ENCODE measurements around the gene RSPH3.
"Not testable (repeated sequence)": the region's sequence is repeated elsewhere in the genome, so short reads cannot be mapped to it uniquely, and the experiment has no call there.

The RSPH3 gene

GRCh38 chr6:159037756-159038290 lies 37.8 kb upstream of the RSPH3 start:
- Mint-ChIP-seq H3K9me3 (no peaks in the 10 kb centered on the region), H3K27ac (peak overlapping the region; percentile 98)
- no peak for ATAC-seq

GRCh38 chr6:159036673-159037072 lies 36.7 kb upstream of the RSPH3 start:
- Mint-ChIP-seq H3K27ac (peak overlapping the region; percentile 98), H3K4me3 (peak overlapping the region; percentile 84), H3K9me3 (no peaks in the 10 kb centered on the region), H3K4me1 (peaks cover 60% of the 10 kb centered on the region), H3K36me3 (peaks cover 77% of the 10 kb centered on the region)
- ATAC-seq (peak; percentile 39), DNase-seq (ENCODE audit: low spot score in 2 of 2) (peak in 1 of 2 donors; percentile 58)

More at GRCh38 chr6:159037756-159038290, 37.8 kb upstream of the RSPH3 start:
- peaks cover 69% of the 10 kb centered on the region for H3K4me1 Mint-ChIP-seq
- no peak for DNase-seq (ENCODE audit: low spot score in 2 of 2)
- H3K4me3 Mint-ChIP-seq = peak overlapping the region; percentile 84
- peaks cover 89% of the 10 kb centered on the region for H3K36me3 Mint-ChIP-seq

GRCh38 chr6:159035891-159036290 lies 35.9 kb upstream of the RSPH3 start:
- no peak overlapping the region for H3K27ac Mint-ChIP-seq
- no peaks in the 10 kb centered on the region for H3K9me3 Mint-ChIP-seq
- peaks cover 70% of the 10 kb centered on the region for H3K36me3 Mint-ChIP-seq
- peak in 1 of 2 donors; percentile 49 for DNase-seq (ENCODE audit: low spot score in 2 of 2)
- no peak for ATAC-seq
- H3K4me1 Mint-ChIP-seq = peaks cover 52% of the 10 kb centered on the region
- peak overlapping the region; percentile 84 for H3K4me3 Mint-ChIP-seq

DNA sequence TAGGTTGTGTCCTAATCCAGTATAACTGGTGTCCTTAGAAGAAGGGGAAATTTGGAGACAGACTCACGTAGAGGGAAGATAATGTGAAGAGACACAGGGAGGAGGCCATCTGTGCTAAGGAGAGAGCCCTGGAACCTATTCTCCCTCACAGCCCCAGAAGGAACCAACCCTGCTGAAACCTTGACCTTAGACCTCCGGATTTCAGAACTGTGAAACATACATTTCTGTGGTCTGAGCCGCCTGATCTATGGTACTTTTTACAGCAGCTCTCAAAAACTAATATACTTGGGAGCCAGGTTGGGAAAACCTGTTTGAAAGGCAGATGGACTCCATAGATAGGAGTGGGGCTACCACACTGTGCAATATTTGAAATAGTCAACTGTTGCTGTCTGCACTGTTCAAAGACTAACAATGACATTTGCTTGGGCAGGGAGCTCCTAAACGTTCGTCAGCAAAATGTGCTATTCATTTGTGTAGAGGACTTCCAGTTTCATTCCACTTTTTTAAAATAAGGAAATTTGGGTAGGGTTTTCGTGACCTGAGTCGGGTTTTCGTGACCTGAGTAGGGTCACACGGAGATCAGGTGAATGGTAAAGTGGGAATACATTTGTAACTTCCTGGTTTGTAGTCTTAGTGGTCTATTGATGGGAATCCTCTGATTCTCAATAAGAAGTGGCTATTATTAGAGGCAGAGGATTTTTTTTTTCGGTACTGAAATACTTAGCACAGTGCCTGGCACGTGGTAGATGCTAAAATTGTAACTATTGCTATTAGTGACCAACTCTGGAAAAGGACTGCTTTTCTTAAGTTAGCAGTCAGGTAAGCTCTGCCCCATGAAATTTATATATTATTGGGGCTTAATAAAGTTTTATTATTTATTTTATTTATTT lies 33.4 kb upstream of the RSPH3 start:
- H3K27ac Mint-ChIP-seq = no peak overlapping the region
- ATAC-seq (peak; percentile 45), DNase-seq (ENCODE audit: low spot score in 2 of 2) (no peak)
- H3K36me3 Mint-ChIP-seq = peaks cover 45% of the 10 kb centered on the region
- H3K9me3 Mint-ChIP-seq = no peaks in the 10 kb centered on the region
- H3K4me1 Mint-ChIP-seq = peaks cover 39% of the 10 kb centered on the region
- H3K4me3 Mint-ChIP-seq = no peak overlapping the region

GRCh38 chr6:159031846-159032245 lies 31.8 kb upstream of the RSPH3 start:
- Mint-ChIP-seq H3K9me3 (no peaks in the 10 kb centered on the region), H3K4me3 (no peak overlapping the region), H3K36me3 (peaks cover 29% of the 10 kb centered on the region), H3K4me1 (peaks cover 27% of the 10 kb centered on the region), H3K27ac (no peak overlapping the region)
- ATAC-seq = no peak
- no peak for DNase-seq (ENCODE audit: low spot score in 2 of 2)

DNA sequence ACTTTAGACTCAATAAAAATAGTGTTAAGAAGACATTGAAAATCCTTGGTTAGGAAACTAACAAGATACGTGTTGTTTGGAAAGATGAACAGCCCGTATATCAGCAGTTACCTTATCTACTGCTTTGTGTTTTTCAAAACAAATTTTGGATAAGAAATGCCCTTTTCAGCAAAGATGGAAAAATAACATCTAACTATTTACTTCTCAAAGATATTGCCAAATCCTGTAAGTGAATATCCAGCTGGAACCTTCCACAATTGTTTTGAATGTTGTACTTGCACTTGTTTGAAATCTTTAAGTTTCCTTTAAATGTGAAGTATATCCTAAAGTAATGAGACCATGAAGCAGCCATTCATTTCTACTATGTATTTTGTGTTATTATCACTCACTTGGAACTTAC lies 30.2 kb upstream of the RSPH3 start:
- Mint-ChIP-seq H3K4me1 (peaks cover 11% of the 10 kb centered on the region), H3K4me3 (no peak overlapping the region), H3K36me3 (peaks cover 12% of the 10 kb centered on the region), H3K9me3 (peaks cover 8% of the 10 kb centered on the region), H3K27ac (no peak overlapping the region)
- DNase-seq (ENCODE audit: low spot score in 2 of 2) = no peak
- no peak for ATAC-seq

DNA sequence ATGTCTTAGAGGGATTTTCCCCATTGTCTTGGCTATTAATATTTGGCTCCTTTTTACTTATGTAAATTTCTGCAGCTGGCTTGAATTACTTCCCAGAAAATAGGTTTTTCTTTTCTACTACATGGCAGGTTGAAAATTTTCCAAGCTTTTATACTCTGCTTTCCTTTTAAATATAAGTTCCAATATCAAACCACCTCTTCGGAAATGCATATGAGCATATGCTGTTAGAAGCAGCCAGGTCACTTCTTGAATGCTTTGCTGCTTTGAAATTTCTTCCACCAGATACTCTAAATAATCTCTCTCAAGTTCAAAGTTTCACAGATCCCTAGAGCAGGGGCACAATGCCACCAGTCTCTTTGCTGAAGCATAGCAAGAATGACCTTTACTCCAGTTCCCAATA lies 25.2 kb upstream of the RSPH3 start:
- H3K36me3 Mint-ChIP-seq, H3K4me3 Mint-ChIP-seq, ATAC-seq: not testable (repeated sequence)

DNA sequence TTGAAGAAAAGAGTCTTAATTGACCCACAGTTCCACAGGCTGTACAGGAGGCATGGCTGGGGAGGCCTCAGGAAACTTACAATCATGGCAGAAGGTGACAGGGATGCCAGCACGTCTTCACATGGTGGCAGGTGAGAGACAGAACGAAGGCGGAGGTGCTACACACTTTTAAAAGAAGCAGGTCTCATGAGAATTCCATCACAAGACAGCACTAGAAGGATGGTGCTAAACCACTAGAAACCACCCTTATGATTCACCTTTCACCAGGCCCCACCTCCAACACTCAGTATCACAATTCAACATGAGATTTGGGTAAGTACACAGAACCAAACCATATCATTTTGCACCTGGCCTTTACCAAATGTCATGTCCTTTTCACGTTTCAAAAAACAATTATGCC lies 23.9 kb upstream of the RSPH3 start:
- peak; percentile 99 for ATAC-seq
- H3K4me3 Mint-ChIP-seq = peak overlapping the region; percentile 10
- no peaks in the 10 kb centered on the region for H3K36me3 Mint-ChIP-seq
- H3K27ac Mint-ChIP-seq = peak overlapping the region; percentile 35
- DNase-seq (ENCODE audit: low spot score in 2 of 2) = no peak
- peaks cover 22% of the 10 kb centered on the region for H3K9me3 Mint-ChIP-seq
- peaks cover 27% of the 10 kb centered on the region for H3K4me1 Mint-ChIP-seq

More for the DNA sequence above, 25.2 kb upstream of the RSPH3 start:
- not testable (repeated sequence) for DNase-seq (ENCODE audit: low spot score in 2 of 2); H3K27ac Mint-ChIP-seq
- Mint-ChIP-seq H3K4me1 (peaks cover 16% of the 10 kb centered on the region), H3K9me3 (peaks cover 22% of the 10 kb centered on the region)

GRCh38 chr6:159020011-159020410 lies 20.0 kb upstream of the RSPH3 start:
- H3K9me3 Mint-ChIP-seq = peaks cover 14% of the 10 kb centered on the region
- no peaks in the 10 kb centered on the region for H3K36me3 Mint-ChIP-seq
- ATAC-seq = no peak
- peaks cover 39% of the 10 kb centered on the region for H3K4me1 Mint-ChIP-seq
- no peak overlapping the region for H3K4me3 Mint-ChIP-seq
- DNase-seq (ENCODE audit: low spot score in 2 of 2) = no peak
- no peak overlapping the region for H3K27ac Mint-ChIP-seq

DNA sequence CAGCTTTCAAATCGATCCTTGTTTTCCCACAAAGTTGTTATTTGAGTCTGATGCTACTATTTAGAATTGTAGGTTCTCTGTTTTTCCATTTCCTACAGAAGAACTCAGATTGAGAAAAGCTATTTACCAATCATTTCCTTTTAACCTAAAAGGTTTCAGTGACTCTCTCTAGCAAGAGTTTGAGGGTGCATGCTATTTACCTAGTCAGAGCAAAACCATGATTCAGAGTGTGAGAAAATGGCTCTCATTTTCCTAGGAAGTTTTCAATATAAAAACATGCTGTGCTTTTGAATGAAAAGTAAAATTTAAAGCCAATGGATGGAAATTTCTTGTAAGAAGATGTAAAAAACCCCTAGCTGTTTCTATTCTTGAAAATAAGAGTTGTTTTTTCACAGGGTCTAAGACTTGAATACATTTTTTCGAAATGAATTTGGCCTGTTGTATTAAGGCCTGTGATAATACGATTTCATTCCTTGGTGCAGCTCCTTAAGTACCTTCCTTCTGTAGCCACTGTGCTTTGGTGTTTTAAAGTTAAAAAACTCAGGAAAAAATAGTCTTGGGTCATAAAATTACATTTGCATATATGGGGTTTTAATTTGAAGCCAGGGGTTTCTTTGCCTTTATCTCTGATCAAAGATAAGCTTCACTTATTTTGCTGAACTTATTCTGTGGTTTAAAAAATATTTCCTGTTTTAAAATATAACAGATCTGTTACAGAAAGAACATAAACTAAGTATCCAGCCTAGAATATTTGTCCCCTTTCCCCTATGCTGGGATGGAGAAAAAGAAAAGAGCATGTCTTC lies 18.0 kb upstream of the RSPH3 start:
- Mint-ChIP-seq H3K9me3 (peaks cover 6% of the 10 kb centered on the region), H3K27ac (peak overlapping the region; percentile 1), H3K4me3 (peak overlapping the region; percentile 19), H3K36me3 (no peaks in the 10 kb centered on the region), H3K4me1 (peaks cover 23% of the 10 kb centered on the region)
- peak; percentile 98 for ATAC-seq
- no peak for DNase-seq (ENCODE audit: low spot score in 2 of 2)

DNA sequence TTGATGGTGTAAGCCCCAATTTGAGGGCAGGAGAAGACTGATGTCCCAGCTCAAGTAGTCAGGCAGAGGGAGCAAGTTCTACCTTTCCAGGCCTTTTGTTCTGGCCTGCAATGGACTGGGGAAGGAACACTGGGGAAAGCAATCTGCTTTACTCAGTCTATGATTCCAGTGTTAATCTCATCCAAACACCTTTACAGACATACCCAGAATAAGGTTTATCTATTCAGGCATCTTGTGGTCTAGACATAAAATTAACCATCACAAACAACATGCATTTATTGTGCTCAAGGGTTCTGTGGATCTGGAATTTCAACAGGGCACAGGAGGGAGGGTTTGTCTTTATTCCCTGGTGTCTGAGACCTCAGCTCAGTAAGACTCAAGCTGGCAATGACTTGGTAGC lies 14.4 kb upstream of the RSPH3 start:
- Mint-ChIP-seq H3K27ac (no peak overlapping the region), H3K4me1 (peaks cover 38% of the 10 kb centered on the region), H3K4me3 (no peak overlapping the region), H3K9me3 (no peaks in the 10 kb centered on the region), H3K36me3 (no peaks in the 10 kb centered on the region)
- DNase-seq (ENCODE audit: low spot score in 2 of 2) (no peak), ATAC-seq (no peak)

GRCh38 chr6:159013229-159013628 lies 13.2 kb upstream of the RSPH3 start:
- Mint-ChIP-seq H3K9me3 (no peaks in the 10 kb centered on the region), H3K4me1 (peaks cover 26% of the 10 kb centered on the region), H3K27ac (no peak overlapping the region), H3K4me3 (no peak overlapping the region), H3K36me3 (no peaks in the 10 kb centered on the region)
- ATAC-seq = no peak
- no peak for DNase-seq (ENCODE audit: low spot score in 2 of 2)

DNA sequence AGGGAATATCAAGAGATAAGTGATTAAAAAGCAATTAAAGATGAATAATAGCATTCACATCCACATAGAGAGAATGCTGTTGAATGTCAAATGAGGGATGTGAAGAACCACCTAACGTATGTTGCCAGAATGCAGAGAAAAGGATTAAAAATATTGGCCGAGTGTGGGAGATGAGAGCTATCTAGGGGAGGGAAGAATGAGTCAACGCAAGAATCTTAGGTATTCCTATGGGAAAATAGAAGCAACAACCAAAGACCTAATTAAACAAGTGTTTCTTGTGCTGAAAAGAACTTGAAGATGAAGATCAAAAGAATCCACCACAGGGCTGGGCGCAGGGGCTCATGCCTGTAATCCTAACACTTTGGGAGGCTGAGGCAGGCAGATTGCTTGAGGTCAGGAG lies 12.2 kb upstream of the RSPH3 start:
- Mint-ChIP-seq H3K27ac (no peak overlapping the region), H3K4me3 (no peak overlapping the region), H3K36me3 (no peaks in the 10 kb centered on the region), H3K4me1 (peaks cover 20% of the 10 kb centered on the region), H3K9me3 (no peaks in the 10 kb centered on the region)
- no peak for ATAC-seq
- no peak for DNase-seq (ENCODE audit: low spot score in 2 of 2)

GRCh38 chr6:159010037-159010612 lies 10.1 kb upstream of the RSPH3 start:
- Mint-ChIP-seq H3K4me3 (peak overlapping the region; percentile 39), H3K4me1 (peaks cover 20% of the 10 kb centered on the region)
- not testable (repeated sequence) for H3K27ac Mint-ChIP-seq; DNase-seq (ENCODE audit: low spot score in 2 of 2); ATAC-seq; H3K36me3 Mint-ChIP-seq; H3K9me3 Mint-ChIP-seq

GRCh38 chr6:159008656-159009288 lies 8.8 kb upstream of the RSPH3 start:
- ATAC-seq (peak; percentile 73), DNase-seq (ENCODE audit: low spot score in 2 of 2) (peak in 1 of 2 donors; percentile 65)
- H3K27ac Mint-ChIP-seq = no peak overlapping the region
- no peaks in the 10 kb centered on the region for H3K36me3 Mint-ChIP-seq
- peak overlapping the region; percentile 60 for H3K4me3 Mint-ChIP-seq
- peaks cover 27% of the 10 kb centered on the region for H3K4me1 Mint-ChIP-seq
- H3K9me3 Mint-ChIP-seq = no peaks in the 10 kb centered on the region

Measured in stimulated activated effector memory CD8-positive, alpha-beta T cell treated with anti-CD3 and anti-CD28 coated beads, Interleukin-12 subunit alpha, Interleukin-12 subunit beta, amount 100 ng/mL, for 72 hours (primary cell).